ENCODE results near the gene TMEM254.

DNA sequence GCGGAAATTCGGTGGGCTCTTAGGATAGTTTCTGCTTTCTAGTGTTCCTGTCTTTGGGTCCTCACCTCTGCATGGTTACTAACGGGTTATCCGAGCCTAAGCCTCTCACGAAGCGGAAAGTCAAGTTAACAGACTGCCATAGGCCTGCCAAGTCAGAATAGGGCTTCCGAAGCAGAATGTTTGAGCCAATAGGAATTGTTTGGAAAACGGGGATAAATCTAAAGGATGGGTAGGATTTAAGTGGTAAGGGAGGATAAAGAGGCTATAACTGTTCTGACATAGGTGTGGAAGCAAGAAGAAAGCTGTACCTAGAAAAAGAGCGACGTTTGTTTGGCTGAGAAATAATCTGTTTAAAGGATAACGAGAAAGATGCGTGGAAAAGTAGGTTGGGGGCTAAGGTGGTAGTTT lies 851 bp downstream of the TMEM254 start:
- TF ChIP-seq, protein P1, sequence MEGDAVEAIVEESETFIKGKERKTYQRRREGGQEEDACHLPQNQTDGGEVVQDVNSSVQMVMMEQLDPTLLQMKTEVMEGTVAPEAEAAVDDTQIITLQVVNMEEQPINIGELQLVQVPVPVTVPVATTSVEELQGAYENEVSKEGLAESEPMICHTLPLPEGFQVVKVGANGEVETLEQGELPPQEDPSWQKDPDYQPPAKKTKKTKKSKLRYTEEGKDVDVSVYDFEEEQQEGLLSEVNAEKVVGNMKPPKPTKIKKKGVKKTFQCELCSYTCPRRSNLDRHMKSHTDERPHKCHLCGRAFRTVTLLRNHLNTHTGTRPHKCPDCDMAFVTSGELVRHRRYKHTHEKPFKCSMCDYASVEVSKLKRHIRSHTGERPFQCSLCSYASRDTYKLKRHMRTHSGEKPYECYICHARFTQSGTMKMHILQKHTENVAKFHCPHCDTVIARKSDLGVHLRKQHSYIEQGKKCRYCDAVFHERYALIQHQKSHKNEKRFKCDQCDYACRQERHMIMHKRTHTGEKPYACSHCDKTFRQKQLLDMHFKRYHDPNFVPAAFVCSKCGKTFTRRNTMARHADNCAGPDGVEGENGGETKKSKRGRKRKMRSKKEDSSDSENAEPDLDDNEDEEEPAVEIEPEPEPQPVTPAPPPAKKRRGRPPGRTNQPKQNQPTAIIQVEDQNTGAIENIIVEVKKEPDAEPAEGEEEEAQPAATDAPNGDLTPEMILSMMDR (conservative IDR thresholded peaks at IDR 0.05 in 1 of 2, IDR thresholded peaks at IDR 0.05 in 1 of 2; ENCODE audit: extremely low read depth in 1 of 2, insufficient read depth in 1 of 2, low read depth in 1 of 2, low read length in 2 of 2), result no peak
- no peak for TF ChIP-seq EZH2 (IDR thresholded peaks at IDR 0.05; ENCODE audit: borderline replicate concordance, low read length)

All from mammary epithelial cell (primary cell).